Left renal cortex interstitium (tissue), 4 donors: ENCODE measurements around the gene G2E3. TPM values are rescaled to one million over a fixed set of nuclear protein-coding genes. Genes with fewer than 3 reads are reported as not detected.
"Not testable (repeated sequence)": the region's sequence is repeated elsewhere in the genome, so short reads cannot be mapped to it uniquely, and the experiment has no call there.

Experiments
- DNase-seq, 4 donors: peaks; one replicate each; pipeline ENCODE4 v3.0.0-alpha.2; 2013; ENCODE audit warnings: low read depth in 4 of 4, low spot score in 2 of 4, missing footprints in 1 of 4
- polyA plus RNA-seq, 4 donors: library from polyadenylated mRNA; unstranded; fragments of 120-200 nt; gene quantifications; one replicate each; pipeline ENCODE4 v1.2.1, GENCODE V29; 2013; ENCODE audit not compliant: insufficient read length in 4 of 4

G2E3 gene
- 10 to 100 TPM; 25.9 to 32.9 (median 27.8) TPM for polyA plus RNA-seq

GRCh38 chr14:30558675-30559555 lies at the start of gene G2E3:
Gene G2E3, plus strand, starts transcription at chr14:30559158. Its CDS starts 21,922 bp downstream, at chr14:30581080.
- DNase-seq = peak; percentile 68 to 90 (median 86)

- no peak for DNase-seq
Observed at GRCh38 chr14:30517737-30518136, 41.2 kb upstream of the G2E3 start.

GRCh38 chr14:30518867-30519560 lies 39.9 kb upstream of the G2E3 start:
- DNase-seq = no peak

- no peak for DNase-seq
Observed at GRCh38 chr14:30519961-30520360, 39.0 kb upstream of the G2E3 start.

GRCh38 chr14:30520536-30520935 lies 38.4 kb upstream of the G2E3 start:
- no peak for DNase-seq

GRCh38 chr14:30521899-30522736 lies 36.8 kb upstream of the G2E3 start:
- peak in 2 of 4 donors; percentile 3 to 28 for DNase-seq

- no peak for DNase-seq
Observed at GRCh38 chr14:30525833-30526232, 33.1 kb upstream of the G2E3 start.

GRCh38 chr14:30527196-30527595 lies 31.8 kb upstream of the G2E3 start:
- DNase-seq = no peak

GRCh38 chr14:30528119-30528518 lies 30.8 kb upstream of the G2E3 start:
- no peak for DNase-seq

GRCh38 chr14:30528778-30529642 lies 29.9 kb upstream of the G2E3 start:
- DNase-seq = no peak

GRCh38 chr14:30532264-30532663 lies 26.7 kb upstream of the G2E3 start:
- no peak for DNase-seq

GRCh38 chr14:30533126-30533525 lies 25.8 kb upstream of the G2E3 start:
- no peak for DNase-seq

- DNase-seq = no peak
Observed at GRCh38 chr14:30541318-30541717, 17.6 kb upstream of the G2E3 start.

GRCh38 chr14:30546735-30547134 lies 12.2 kb upstream of the G2E3 start:
- DNase-seq = not testable (repeated sequence)

- DNase-seq = no peak
Observed at GRCh38 chr14:30547388-30548048, 11.4 kb upstream of the G2E3 start.

GRCh38 chr14:30550335-30550734 lies 8.6 kb upstream of the G2E3 start:
- DNase-seq = no peak

- DNase-seq = no peak
Observed at GRCh38 chr14:30551460-30551859, 7.5 kb upstream of the G2E3 start.

GRCh38 chr14:30553311-30553989 lies 5.5 kb upstream of the G2E3 start:
- no peak for DNase-seq

- DNase-seq = no peak
Observed at GRCh38 chr14:30558362-30558674, 640 bp upstream of the G2E3 start.
